Kidney (tissue), 14 donors: ENCODE data around the gene XPO1. TPM values are rescaled to one million over a fixed set of nuclear protein-coding genes. Genes with fewer than 3 reads are reported as not detected.
"Not testable (repeated sequence)": the region's sequence is repeated elsewhere in the genome, so short reads cannot be mapped to it uniquely, and the experiment has no call there.

Experiments
- DNase-seq, 5 donors: peaks; one replicate each; pipeline ENCODE4 v3.0.0-alpha.2; 2013 to 2020
- FAIRE-seq: peaks from 2 replicates; lab custom pipeline; 2012; peaks lifted over from hg19 to GRCh38; lab: Jason Lieb, UNC
- H3K27ac ChIP-seq, 2 donors: one replicate each; pipeline ENCODE4 v1.7.0; 2013; ENCODE audit warnings: low read depth in 2 of 2, low read length in 2 of 2, inconsistent platforms in 1 of 2
- H3K27me3 ChIP-seq: one replicate; pipeline ENCODE4 v1.7.1; 2013; ENCODE audit warnings: low read length, inconsistent platforms; ENCODE audit not compliant: control insufficient read depth, insufficient read depth
- H3K36me3 ChIP-seq, 3 donors: one replicate each; pipeline versions ENCODE4 v1.7.0 to v1.7.1; 2013; ENCODE audit warnings: low read length in 3 of 3, control low read depth in 1 of 3, inconsistent platforms in 1 of 3; ENCODE audit not compliant: insufficient read depth in 3 of 3, control insufficient read depth in 2 of 3
- H3K4me1 ChIP-seq, 3 donors: one replicate each; pipeline versions ENCODE4 v1.7.0 to v1.7.1; 2013; ENCODE audit warnings: low read length in 3 of 3, inconsistent platforms in 1 of 3, low read depth in 1 of 3; ENCODE audit not compliant: control insufficient read depth in 2 of 3, insufficient read depth in 2 of 3
- H3K4me3 ChIP-seq, 3 donors: one replicate each; pipeline versions ENCODE4 v1.7.0 to v1.8.1; 2013; ENCODE audit warnings: low read length in 3 of 3, control low read depth in 1 of 3, inconsistent platforms in 1 of 3
- H3K9ac ChIP-seq, 3 donors: one replicate each; pipeline versions ENCODE4 v1.7.0 to v1.7.1; 2013; ENCODE audit warnings: low read length in 3 of 3, control low read depth in 1 of 3, inconsistent platforms in 1 of 3
- H3K9me3 ChIP-seq, 3 donors: one replicate each; pipeline versions ENCODE4 v1.7.0 to v1.7.1; 2013; ENCODE audit warnings: low read length in 3 of 3, control low read depth in 1 of 3, inconsistent platforms in 1 of 3; ENCODE audit not compliant: control insufficient read depth in 2 of 3, insufficient read depth in 1 of 3
- CTCF ChIP-seq: IDR thresholded peaks from 3 replicates; pipeline ENCODE4 v1.5.1; 2012; ENCODE audit warnings: mild to moderate bottlenecking, moderate library complexity, borderline replicate concordance; ENCODE audit not compliant: insufficient read depth; ENCODE audit errors: extremely low read depth
- intact Hi-C: fragments of 100-400 bp; cut with DNase I; formaldehyde crosslinking; loops from one replicate; pipeline ENCODE4 v1.11.1; 2022
- polyA plus RNA-seq: library from polyadenylated mRNA; stranded (reverse); fragments of 350-450 nt; fragmentation: Illumina TruSeq; extraction: RNeasy Lipid Tissue Mini Kit (QIAGEN cat#74804); gene quantifications from one replicate; pipeline ENCODE4 v1.2.3, GENCODE V29; 2014; ENCODE audit warnings: low read depth, low replicate concordance; ENCODE audit not compliant: insufficient read depth
- total RNA-seq: library from RNA; stranded (reverse); fragmentation: NEBNext Ultra II Directional; extraction: Animal tissue kit (Norgen Biotek cat#: 25700); gene quantifications from one replicate; pipeline ENCODE4 v1.2.1, GENCODE V29; 2021
- donor health status: control.
- donor health status: control.
- donor health status: control.
- donor health status: control.
- donor health status: control.
- donor health status: DM: yes; HTN: yes; CAD: no.
- donor health status: Normal renal cell carcinoma (clear cell type).

Gene XPO1
- total and polyA plus RNA-seq, 2 donors from 2014 or later, result 37.8 to 117 TPM

GRCh38 chr2:61456070-61456745, 81.9 kb downstream of the XPO1 start:
- no peak for FAIRE-seq
- Histone ChIP-seq H3K36me3 (no peaks in the 10 kb centered on the region), H3K9ac (no peak overlapping the region), H3K27ac (no peak overlapping the region), H3K27me3 (no peaks in the 10 kb centered on the region), H3K4me1 (peaks cover 0 to 8% (median 3%) of the 10 kb centered on the region in 3 donors), H3K9me3 (no peaks in the 10 kb centered on the region), H3K4me3 (no peak overlapping the region)
- no peak for TF ChIP-seq CTCF
- no peak for DNase-seq
- intact Hi-C loops, result no loop called here

GRCh38 chr2:61454972-61455371, 83.2 kb downstream of the XPO1 start:
- DNase-seq, H3K36me3 ChIP-seq, H3K4me1 ChIP-seq, intact Hi-C loops, H3K27ac ChIP-seq, H3K4me3 ChIP-seq, H3K9ac ChIP-seq, H3K9me3 ChIP-seq, H3K27me3 ChIP-seq, FAIRE-seq: not testable (repeated sequence)

DNA sequence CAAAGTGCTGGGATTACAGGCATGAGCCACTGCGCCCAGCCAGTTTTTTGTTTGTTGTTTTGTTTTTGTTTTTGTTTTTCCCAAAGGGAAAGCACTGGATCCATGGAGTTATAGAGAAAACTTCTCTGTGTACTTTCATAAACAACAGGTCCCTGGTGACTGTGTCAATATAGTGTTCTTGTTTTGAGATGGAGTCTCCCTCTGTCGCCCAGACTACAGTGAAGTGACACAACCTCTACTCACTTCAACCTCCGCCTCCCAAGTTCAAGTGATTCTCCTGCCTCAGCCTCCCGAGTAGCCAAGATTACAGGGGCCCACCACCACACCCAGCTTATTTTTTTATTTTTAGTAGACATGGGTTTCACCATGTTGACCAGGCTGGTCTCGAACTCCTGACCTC, 83.8 kb downstream of the XPO1 start:
- TF ChIP-seq CTCF, result no peak

DNA sequence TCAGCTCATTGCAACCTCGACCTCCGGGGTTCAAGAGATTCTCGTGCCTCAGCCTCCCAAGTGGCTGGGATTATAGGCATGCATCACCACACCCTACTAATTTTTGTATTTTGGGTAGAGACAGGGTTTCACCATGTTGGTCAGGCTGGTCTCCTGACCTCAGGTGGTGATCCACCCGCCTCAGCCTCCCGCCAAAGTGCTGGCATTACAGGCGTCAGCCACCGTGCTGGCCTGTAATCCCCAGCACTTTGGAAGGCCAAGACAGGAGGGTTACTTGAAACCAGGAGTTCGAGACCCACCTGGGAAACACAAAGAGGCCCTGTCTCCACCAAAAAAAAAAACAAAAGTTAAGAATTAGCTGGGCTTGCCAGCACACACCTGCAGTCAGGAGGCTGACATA, 85.8 kb downstream of the XPO1 start:
- Histone ChIP-seq H3K27me3 (no peaks in the 10 kb centered on the region), H3K27ac (no peak overlapping the region), H3K4me1 (peaks cover 0 to 4% (median 0%) of the 10 kb centered on the region in 3 donors), H3K36me3 (no peaks in the 10 kb centered on the region), H3K9me3 (peaks cover 0 to 2% (median 0%) of the 10 kb centered on the region in 3 donors), H3K9ac (no peak overlapping the region), H3K4me3 (no peak overlapping the region)
- FAIRE-seq, result no peak
- intact Hi-C loops, result no loop called here
- no peak for DNase-seq
- TF ChIP-seq CTCF, result no peak

More for the DNA sequence above, 83.8 kb downstream of the XPO1 start:
- no peaks in the 10 kb centered on the region for H3K36me3 ChIP-seq
- no peak overlapping the region for H3K9ac ChIP-seq
- H3K4me3 ChIP-seq, result no peak overlapping the region
- DNase-seq, result no peak
- H3K4me1 ChIP-seq, result peaks cover 0 to 8% (median 3%) of the 10 kb centered on the region in 3 donors
- no peak for FAIRE-seq
- H3K27ac ChIP-seq, result no peak overlapping the region
- peaks cover 0 to 2% (median 0%) of the 10 kb centered on the region in 3 donors for H3K9me3 ChIP-seq
- no peaks in the 10 kb centered on the region for H3K27me3 ChIP-seq
- intact Hi-C loops, result no loop called here
